Fibroblast of the conjunctiva (primary cell): ENCODE measurements around the gene SYNGR3.
"Not testable (repeated sequence)": the region's sequence is repeated elsewhere in the genome, so short reads cannot be mapped to it uniquely, and the experiment has no call there.

Experiments used
- DNase-seq: peaks from one replicate; pipeline ENCODE4 v3.0.0-alpha.2; 2010; ENCODE audit warnings: low read depth

SYNGR3 gene, protein sequence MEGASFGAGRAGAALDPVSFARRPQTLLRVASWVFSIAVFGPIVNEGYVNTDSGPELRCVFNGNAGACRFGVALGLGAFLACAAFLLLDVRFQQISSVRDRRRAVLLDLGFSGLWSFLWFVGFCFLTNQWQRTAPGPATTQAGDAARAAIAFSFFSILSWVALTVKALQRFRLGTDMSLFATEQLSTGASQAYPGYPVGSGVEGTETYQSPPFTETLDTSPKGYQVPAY

DNA sequence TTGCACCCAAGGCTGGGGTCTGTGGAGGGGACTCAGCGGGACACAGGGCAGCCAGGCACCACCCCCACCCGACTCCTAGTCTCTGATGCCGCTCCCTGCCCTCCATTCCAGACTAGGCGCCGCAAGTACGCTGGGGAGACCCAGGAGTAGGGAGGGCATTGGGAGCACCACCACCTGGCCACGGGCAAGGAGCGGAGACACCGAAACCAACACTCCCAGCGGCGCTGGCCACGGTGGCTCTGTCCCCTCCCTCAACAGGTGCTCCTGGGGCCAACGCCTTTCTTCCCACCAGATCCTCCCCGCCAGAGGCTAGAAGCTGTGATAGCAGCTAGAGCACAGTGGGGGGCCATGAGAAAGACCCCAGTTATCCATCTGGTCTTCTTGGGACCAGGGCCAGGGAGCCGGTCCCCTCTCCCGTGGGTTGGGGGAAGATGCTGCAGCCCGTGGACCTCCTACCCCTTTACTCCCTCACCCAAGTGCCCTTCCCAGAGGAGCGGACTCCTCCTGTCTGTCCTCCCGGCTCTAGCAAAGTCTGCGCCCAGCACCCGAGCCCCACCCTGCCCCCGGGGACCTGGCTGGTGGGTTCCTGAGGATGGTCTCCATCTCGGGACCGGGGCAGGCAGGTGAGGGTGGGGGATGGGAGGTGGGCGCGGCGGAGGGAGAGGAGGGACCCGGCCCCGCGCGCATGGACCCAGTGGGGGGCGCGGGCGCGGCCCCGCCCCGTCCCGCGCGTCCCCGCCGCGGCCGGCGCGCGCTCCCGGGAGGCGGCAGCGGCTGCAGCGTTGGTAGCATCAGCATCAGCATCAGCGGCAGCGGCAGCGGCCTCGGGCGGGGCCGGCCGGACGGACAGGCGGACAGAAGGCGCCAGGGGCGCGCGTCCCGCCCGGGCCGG, at the start of gene SYNGR3:
Gene SYNGR3, plus strand, starts transcription at position 762 of the 892 bp plus-strand sequence. CDS start 133 bp downstream, outside the sequence.
- DNase-seq, result no peak

DNA sequence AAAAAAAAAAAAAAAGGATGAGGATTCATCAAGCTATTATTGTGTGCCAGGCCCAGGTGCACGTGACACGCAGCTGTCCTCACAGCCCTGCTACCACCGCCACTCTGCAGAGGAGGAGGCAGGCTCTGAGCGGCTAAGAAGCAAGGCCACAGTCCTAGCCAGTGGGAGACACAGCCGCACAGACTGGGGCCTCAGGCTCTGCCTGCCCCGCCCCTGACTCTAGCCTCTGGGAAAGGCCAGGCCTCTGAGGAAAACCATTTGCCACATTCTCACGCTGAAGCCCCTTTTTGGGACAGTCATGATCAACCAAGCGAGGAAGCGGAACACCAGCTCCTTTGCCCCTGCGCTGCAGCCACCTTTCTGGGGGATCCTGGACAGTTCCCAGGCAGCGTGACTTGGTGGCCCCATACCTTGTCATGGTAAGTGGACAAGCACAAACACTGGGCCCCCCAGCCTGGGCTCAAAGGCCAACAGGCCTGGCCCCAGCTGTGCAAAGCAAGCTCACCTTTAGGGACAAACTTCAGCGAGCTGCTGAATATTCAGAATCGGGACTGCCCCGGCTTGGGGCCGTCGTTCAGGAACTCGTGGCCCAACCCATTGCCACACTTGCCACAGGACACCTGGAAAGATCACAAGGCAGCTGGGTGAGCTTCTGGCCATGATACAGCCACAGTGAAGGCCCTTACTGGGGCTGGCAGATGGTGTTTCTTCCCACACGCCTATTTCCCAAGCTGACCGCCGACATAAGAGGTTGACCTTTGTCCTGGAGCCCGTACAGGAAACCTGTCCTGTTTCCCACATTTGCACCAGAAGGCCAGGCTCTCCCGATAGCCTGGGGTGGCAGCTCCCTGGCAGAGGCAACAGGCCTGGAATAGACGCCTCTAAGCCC, 49.3 kb upstream of the SYNGR3 start:
- no peak for DNase-seq

DNA sequence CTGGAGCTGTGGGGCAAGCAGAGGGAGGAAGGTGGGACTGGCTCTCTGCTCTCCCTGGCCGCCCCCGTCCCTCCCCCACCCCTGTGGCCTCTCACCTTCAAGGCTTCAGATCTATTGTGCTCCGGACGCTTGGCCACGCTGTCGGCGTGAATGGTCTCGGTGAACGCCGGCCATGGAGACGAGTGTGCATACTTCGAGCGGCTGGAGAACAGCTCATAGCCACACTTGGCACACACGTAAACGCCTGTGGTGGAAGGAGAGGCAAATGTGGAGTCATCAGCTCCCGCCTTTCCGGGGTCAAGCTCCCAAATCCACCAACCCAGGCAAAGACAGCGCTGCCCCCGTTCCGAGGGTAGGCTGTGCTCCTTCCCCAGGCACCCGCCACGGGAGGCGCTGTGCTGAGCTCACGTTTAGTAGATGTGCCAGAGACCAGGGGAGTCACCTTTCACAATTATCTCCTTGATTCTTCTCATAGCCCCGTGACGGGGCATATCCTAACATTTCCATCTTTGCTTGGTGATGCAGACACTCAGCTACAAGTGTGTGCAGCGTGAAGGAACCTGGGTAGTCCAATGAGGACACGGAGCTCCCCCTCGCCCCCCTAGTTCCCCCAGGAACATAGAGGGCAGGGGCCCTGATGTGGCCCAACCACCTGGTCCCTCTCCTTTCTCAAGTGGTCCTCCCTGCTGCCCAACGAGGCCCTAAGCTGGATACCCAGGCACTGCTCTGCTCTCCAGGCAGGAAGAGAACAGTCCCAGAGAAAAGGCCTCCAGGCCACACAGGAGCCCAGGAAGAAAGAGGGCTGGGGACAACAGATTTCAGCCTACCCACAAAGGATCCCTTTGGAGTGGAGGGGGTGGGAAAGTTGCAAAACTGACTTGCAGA, 48.4 kb upstream of the SYNGR3 start:
- DNase-seq, result no peak

DNA sequence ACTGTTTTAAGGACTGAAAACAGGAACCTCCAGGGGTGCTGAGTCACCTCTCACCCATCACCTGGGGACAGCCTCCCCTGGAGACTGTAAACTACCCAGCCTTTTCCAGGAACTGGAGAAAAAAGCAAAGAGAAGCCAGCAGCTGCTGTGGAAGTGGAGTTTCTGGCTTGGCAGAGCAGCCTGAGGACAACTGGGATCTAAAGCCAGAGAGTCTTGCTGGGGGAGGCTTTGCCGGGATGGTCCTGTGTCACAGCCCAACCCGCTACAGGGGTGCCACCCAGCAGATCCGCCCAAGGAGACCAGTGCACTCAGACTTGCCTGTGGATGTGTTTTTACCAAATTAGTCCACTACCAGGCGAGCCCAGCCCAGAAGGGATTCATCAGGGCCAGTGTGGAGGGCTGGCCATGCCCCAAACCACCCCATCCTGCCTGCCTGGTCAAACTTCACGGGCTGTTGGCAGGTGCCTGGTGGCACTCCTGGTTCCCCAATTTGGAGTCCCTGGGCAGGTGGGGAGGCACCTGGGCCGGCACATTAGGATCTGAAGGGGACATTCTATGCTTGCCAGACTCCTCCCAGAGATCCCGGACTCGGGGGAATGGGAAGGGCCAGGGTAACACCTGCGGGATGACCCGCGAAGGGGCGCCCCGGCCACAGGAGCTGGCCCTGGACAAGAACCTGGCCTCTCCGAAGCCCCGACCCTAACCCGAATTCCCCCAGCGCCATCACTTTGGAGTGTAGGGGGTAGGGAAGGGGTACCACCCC, 47.5 kb upstream of the SYNGR3 start:
- no peak for DNase-seq

DNA sequence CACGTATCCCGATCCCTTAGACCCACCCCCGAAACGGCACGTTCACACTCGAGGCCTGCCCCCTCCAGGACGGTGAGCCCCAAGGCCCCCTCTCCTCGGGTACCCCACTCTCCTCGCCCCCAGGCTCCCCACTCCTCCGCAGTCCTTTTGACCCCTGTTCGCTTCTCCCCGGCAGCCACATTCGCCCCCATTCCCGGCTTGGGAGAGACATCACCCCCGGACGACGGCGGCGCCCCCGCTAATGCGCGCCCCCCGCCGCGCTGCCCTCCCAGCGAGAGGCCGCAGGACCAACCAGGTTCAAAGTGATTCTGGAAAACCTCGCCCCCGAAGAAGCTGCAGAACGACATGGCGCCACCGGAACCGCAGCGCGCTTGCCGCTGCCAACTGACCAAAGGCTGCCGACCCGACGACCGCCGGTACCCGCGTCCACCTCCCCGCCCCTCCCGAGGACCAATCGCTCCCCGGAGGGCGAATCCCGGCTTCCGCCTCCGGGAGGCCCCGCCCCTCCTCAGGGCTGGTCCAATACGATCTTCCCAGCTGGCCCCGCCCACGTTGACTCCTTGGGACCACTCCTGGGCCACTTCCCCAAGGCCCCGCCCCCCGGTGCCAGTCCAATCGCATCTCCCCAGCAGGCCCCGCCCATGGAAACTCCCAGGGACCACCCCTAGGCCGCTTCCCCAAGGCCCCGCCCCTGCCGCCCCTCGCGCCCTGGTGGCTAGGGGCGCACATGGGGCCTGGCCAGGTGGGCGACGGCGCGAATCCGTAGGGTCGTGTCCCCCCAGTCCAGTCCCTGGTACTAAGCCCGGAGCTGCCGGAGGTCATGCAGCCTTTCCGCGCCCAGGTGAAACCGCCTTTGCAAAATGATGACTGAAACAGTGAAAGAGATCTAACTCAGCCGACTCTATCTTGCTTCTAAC, 46.7 kb upstream of the SYNGR3 start, which contains the start of gene MSRB1:
Gene MSRB1, minus strand, starts transcription at position 390 of the 917 bp plus-strand sequence. Its CDS starts 43 bp downstream, at position 347.
- peak; percentile 98 for DNase-seq

DNA sequence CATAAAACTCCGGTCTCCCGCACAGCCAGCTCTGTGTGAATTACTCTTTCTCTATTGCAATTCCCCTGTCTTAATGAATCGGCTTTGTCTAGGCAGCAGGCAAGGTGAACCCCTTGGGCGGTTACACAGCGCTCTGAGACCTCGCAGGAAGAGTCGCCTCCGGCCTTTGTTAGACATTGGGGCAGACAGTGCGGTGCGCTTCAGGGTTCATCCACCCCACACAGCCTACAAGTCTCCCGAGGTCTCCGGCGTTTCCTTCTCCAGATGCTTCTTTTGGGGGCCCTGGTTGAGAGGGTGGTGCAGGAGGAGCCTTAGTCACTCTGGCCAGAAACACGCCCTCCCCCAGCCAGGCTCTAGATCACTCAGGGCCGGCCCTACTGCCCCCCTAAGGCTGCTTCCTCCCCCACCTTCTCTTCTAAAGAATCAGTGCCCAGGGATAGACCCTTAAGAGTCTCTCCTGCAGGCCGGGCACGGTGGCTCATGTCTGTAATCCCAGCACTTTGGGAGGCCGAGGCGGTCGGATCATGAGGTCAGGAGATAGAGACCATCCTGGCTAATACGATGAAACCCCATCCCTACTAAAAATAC, 45.1 kb upstream of the SYNGR3 start:
- DNase-seq, result no peak

DNA sequence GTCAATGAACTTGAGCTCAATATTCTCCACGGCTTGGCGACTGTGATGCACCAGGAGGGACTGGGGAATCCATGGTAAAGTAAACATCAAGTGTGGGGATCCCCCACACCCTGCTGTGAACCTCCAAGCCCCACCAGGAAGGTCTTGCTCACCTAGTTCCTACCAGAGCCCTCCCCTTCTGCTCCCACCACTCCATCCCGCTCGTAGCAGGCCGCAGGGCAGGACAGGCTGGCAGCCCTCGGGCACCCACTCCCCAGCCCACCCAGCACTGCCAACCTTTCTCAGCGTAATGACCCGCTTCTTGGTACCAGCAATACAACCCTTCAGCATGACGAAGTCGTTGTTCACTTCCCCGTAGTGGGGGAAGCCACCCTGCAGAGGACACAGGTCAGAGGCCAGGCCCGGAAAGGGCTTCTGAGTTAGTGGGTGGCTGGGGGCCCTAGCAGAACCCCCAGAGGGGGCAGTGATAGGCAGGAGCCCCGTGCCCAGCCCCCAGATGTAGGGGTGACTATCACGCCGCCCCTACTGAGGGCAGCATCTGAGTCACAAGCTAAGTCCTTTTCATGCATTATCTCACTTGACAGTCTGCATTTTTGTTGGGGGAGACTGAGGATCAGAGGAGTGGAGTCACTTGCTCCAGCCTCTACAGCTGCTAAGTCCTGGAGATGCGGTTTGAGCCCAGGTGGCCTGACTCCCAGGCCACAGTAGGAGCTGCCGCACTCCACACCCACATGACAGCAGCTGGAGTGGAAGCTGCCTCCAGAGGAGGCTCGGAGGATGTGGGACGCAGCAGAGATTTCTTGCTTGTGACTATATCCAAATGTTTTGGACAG, 44.0 kb upstream of the SYNGR3 start:
- no peak for DNase-seq

DNA sequence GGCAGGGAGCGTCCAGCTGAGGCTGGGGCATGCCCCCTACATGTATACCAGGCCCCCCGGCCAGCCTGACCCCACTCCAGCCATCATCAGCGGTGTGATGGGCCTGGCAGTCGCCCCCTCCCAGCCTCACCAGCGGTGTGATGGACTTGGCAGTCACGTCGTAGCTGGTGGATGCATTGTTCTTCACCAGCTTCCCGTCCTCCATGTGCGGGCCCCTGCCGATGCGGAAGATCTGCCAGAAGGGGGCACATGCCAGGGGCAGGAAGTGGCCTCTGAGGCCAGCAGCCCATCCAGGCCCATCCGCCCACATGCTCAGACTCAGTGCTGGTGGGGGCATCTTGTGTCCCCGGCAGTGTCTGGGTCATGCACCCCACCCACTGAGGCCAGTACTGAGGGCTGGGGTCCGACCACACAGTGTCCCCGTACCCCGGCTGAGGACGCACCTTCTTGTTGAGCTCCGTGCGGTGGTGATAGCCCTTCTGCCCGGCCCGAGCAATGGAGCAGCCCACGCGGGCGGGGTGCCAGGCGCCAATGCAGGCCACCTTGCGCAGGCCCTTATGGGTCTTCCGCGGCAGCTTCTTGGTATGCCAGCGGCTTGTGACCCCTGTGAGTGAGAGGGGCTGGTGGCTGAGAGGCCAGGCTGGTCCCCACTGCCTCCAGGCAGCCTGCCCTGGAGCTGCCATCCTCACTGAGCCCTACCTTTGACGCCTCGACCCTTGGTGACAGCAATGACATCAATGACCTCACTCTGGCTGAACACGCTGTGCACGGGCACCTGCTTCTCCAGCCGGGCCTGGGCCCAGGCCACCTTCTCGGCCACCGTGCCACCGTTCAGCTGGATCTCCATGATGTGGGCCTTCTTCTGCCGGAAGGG, 43.0 kb upstream of the SYNGR3 start:
- no peak for DNase-seq

DNA sequence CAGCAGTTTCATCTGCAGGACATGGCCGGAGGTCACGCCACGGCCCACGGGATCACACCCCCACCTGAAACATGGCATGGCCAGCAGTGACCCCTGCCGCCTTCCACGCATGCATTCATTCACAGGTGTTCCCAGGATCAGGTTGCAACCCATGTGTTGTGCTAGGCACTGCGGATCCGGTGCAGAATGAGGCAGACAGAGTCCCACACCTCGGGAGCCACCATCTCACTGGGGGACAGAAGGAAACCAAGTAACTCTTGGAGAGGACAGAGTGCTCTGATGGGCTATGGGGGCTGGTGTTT, 42.5 kb upstream of the SYNGR3 start:
- no peak for DNase-seq

DNA sequence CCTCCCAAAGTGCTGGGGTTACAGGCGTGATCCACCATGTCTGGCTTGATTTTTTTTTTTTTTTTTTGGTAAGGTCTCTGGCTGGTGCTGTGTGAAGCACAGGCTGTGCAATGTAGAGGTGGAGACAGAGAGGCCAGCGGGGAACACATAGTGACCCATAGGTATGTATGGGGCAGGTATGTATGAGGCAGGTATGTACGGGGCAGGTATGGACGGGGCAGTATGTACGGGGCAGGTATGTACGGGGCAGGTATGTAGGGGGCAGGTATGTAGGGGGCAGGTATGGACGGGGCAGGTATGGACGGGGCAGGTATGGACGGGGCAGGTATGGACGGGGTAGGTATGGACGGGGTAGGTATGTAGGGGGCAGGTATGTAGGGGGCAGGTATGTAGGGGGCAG, 40.3 kb upstream of the SYNGR3 start:
- no peak for DNase-seq

DNA sequence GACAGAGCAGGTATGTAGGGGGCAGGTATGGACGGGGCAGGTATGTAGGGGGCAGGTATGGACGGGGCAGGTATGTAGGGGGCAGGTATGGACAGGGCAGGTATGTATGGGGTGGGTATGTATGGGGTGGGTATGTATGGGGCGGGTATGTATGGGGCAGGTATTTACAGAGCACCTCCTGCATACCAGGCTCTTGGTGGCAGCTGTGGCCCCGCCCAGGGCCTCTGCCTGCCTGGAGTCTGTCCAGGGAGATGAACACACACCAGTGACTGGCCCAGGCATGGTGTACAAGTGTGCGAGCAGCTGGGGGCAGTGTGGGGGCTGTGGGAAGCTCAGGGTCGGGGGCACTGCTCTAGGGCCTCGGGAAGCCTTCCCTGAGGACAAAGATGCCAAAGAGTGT, 39.7 kb upstream of the SYNGR3 start:
- no peak for DNase-seq

DNA sequence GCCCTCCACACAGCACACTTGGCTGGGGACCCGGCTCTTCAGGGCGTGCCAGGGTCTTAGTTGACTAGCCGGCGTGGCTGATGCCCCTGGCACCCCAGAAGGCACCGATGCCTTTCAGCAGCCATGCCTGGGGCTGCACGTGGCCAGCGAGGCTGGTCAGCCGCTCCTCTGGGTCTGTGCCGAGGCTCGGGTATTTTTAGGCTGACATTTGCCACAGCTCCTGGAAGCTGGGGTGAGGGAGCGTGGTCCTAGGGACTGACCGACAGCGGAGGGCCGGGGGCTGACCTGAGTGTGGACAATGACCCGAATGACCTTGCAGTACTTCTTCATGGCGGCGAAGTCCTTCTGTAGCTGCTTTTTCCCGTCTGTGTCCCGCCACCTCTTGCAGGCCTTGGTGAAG, 39.2 kb upstream of the SYNGR3 start:
- DNase-seq, result no peak

DNA sequence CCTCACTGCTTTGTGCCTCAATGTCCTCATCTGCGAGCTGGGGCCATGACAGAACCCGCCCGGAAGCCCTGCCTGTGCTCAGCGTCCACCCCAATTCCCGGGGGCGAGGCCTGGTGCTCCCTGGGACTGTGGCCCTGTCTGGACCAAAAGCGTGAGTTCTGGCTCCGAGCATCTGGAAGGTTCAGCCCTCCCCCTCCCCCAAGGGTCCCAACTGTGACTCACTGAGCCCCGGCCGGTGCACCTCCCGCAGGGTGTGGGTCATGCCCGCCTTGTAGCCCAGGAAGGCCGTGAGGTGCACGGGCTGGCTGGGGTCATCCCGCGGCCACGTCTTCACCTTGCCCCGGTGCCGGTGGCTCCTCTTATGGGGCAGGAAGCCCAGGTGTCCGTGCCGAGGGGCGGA, 36.0 kb upstream of the SYNGR3 start:
- no peak for DNase-seq

DNA sequence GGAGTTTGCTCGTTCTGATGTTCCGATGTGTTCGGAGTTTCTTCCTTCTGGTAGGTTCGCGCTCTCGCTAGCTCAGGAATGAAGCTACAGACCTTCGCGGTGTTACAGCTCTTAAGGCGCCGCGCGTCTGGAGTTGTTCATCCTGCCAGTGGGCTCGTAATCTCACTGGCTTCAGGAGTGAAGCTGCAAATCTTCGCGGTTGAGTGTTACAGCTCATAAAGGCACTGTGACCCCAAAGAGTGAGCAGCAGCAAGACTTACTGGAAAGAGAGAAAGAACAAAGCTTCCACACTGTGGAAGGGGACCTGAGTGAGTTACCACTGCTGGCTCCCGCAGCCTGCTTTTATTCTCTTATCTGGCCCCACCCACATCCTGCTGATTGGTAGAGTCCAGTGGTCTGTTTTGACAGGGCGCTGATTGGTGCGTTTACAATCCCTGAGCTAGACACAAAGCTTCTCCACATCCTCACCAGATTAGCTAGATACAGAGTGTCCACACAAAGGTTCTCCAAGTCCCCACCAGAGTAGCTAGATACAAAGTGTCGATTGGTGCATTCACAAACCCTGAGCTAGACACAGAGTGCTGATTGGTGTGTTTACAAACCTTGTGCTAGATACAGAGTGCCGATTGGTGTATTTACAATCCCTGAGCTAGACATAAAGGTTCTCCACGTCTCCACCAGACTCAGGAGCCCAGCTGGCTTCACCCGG, 32.2 kb upstream of the SYNGR3 start:
- DNase-seq, result not testable (repeated sequence)

DNA sequence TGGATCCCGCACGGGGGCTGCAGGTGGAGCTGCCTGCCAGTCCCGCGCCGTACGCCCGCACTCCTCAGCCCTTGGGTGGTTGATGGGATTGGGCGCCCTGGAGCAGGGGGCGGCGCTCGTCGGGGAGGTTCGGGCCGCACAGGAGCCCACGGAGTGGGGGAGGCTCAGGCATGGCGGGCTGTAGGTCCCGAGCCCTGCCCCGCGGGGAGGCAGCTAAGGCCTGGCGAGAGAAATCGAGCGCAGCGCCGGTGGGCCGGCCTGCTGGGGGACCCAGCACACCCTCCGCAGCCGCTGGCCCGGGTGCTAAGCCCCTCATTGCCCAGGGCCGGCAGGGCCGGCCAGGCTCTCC, 31.7 kb upstream of the SYNGR3 start:
- DNase-seq, result not testable (repeated sequence)

DNA sequence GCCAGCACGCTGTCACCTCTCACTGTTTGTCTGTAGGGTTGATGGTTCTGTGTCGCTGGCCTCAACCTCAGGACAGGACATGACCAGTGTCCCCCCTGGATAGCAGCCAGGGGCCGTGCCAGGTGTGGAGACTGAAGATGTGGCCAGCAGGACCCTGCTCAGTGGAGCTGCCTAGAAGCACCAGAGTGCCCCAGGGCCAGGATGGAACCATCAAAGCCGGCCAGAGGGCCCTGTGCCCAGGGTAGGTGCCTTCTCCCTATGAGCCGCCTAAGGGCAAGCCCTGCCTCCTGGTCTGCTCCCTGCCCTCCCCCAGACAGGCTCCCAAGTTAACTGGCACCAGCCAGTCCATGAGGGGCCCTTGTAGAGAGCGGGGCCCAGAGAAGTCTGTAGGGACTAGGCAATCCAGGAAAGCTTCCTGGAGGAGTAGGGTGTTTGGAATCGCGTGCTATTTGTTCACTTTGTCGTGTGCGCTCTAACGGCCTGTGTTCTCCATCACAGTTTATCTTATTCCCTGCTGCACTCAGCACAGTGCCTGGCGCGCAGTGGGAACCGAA, 31.0 kb upstream of the SYNGR3 start:
- no peak for DNase-seq
